ENCODE data around the gene CYB561.

CYB561 gene

GRCh38 chr17:63445954-63446752 lies at the start of gene CYB561:
Gene CYB561, minus strand, starts transcription at chr17:63446306. Its CDS starts 8,759 bp downstream, at chr17:63437547.
- peak within 1 kb of the TSS; percentile 82 for H3K4me3 ChIP-seq (ENCODE audit: low read depth, low read length)
- DNase-seq (ENCODE audit: low read depth) = no peak

GRCh38 chr17:63495491-63495890 lies 49.4 kb upstream of the CYB561 start:
- no peak for TF ChIP-seq CTCF (IDR thresholded peaks at IDR 0.05; ENCODE audit: control insufficient read depth, extremely low read depth, insufficient read depth)
- DNase-seq (ENCODE audit: low read depth) = no peak
- no peak overlapping the region for H3K4me3 ChIP-seq (ENCODE audit: low read depth, low read length)

More at GRCh38 chr17:63445954-63446752, at the start of gene CYB561:
- TF ChIP-seq CTCF (IDR thresholded peaks at IDR 0.05; ENCODE audit: control insufficient read depth, extremely low read depth, insufficient read depth) = peak; percentile 53

GRCh38 chr17:63494300-63494928 lies 48.3 kb upstream of the CYB561 start:
- H3K4me3 ChIP-seq (ENCODE audit: low read depth, low read length) = no peak overlapping the region
- TF ChIP-seq CTCF (IDR thresholded peaks at IDR 0.05; ENCODE audit: control insufficient read depth, extremely low read depth, insufficient read depth) = no peak
- DNase-seq (ENCODE audit: low read depth) = no peak

GRCh38 chr17:63493411-63493810 lies 47.3 kb upstream of the CYB561 start:
- TF ChIP-seq CTCF (IDR thresholded peaks at IDR 0.05; ENCODE audit: control insufficient read depth, extremely low read depth, insufficient read depth) = no peak

GRCh38 chr17:63492940-63493339 lies 46.8 kb upstream of the CYB561 start:
- no peak for DNase-seq (ENCODE audit: low read depth)
- TF ChIP-seq CTCF (IDR thresholded peaks at IDR 0.05; ENCODE audit: control insufficient read depth, extremely low read depth, insufficient read depth) = no peak
- no peak overlapping the region for H3K4me3 ChIP-seq (ENCODE audit: low read depth, low read length)

More at GRCh38 chr17:63493411-63493810, 47.3 kb upstream of the CYB561 start:
- no peak for DNase-seq (ENCODE audit: low read depth)
- no peak overlapping the region for H3K4me3 ChIP-seq (ENCODE audit: low read depth, low read length)

- DNase-seq (ENCODE audit: low read depth) = no peak
- no peak overlapping the region for H3K4me3 ChIP-seq (ENCODE audit: low read depth, low read length)
- no peak for TF ChIP-seq CTCF (IDR thresholded peaks at IDR 0.05; ENCODE audit: control insufficient read depth, extremely low read depth, insufficient read depth)
These were observed 46.0 kb upstream of the CYB561 start for GRCh38 chr17:63491977-63492618.
